IPS-NIHi7 (cell line): Measurements from ENCODE around the gene RABL2B.
A peak's percentile ranks its signal among the peaks of the same experiment; 100 is the strongest.

Source experiments
- DNase-seq: peaks from one replicate; pipeline ENCODE4 v3.0.0; 2012; ENCODE audit warnings: mixed read lengths; ENCODE audit errors: extremely low spot score

Gene RABL2B

DNA sequence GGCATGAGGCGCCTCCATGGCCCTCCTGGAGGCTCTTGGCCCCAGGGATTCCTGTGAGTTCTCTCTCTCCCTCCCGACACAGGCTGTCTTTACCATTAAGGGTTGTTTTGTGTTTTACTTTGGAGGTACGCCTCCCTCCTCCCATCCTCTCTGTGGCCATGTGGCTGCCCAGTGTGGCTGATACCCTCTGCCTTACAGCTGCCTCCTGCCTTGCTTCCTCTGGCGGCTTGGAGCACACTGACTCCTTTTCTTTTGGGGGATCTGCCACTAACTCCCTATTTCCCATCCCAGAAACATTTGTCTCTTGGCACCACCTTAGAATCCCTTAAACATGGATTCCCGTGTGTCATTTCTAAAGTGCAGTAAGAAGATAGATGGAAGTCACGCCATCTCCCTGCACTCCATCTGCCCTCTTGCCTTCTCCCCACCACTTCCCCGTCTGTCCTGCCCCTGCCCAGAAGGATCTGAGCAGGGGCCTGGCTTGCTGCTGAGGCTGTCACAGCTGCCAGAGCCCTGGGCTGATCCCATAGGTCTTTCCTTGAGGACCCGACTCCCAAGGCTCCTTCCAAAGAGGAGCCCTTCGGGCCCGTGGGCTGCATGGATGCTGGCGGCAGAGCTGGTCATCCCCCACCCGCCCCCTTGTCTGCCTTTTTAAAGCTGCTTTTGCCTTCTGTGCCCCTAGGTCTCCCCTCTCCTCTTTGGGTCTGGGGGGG lies 60.6 kb downstream of the RABL2B start:
- no peak for DNase-seq

DNA sequence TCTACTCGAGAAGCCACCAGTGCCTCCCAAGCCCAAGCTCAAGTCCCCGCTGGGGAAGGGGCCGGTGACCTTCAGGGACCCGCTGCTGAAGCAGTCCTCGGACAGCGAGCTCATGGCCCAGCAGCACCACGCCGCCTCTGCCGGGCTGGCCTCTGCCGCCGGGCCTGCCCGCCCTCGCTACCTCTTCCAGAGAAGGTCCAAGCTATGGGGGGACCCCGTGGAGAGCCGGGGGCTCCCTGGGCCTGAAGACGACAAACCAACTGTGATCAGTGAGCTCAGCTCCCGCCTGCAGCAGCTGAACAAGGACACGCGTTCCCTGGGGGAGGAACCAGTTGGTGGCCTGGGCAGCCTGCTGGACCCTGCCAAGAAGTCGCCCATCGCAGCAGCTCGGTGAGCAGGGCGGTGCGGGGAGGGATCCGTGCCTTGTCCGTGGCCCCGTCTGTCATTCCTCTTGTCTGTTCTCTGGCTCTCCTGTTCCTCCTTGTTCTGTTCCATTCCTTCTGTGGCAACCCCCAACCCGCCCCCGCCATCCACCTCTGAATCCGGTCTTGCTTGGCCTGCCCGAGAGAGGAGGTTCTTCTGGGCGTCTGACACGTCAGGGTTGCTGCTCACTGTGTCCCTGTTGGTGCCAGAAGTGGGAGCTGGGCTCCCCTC lies 61.3 kb downstream of the RABL2B start:
- DNase-seq: no peak

DNA sequence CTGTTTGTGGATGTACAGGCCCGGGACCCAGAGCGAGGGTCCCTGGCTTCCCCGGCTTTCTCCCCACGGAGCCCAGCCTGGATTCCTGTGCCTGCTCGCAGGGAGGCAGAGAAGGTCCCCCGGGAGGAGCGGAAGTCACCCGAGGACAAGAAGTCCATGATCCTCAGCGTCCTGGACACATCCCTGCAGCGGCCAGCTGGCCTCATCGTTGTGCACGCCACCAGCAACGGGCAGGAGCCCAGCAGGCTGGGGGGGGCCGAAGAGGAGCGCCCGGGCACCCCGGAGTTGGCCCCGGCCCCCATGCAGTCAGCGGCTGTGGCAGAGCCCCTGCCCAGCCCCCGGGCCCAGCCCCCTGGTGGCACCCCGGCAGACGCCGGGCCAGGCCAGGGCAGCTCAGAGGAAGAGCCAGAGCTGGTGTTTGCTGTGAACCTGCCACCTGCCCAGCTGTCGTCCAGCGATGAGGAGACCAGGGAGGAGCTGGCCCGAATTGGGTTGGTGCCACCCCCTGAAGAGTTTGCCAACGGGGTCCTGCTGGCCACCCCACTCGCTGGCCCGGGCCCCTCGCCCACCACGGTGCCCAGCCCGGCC lies 62.1 kb downstream of the RABL2B start:
- no peak for DNase-seq

DNA sequence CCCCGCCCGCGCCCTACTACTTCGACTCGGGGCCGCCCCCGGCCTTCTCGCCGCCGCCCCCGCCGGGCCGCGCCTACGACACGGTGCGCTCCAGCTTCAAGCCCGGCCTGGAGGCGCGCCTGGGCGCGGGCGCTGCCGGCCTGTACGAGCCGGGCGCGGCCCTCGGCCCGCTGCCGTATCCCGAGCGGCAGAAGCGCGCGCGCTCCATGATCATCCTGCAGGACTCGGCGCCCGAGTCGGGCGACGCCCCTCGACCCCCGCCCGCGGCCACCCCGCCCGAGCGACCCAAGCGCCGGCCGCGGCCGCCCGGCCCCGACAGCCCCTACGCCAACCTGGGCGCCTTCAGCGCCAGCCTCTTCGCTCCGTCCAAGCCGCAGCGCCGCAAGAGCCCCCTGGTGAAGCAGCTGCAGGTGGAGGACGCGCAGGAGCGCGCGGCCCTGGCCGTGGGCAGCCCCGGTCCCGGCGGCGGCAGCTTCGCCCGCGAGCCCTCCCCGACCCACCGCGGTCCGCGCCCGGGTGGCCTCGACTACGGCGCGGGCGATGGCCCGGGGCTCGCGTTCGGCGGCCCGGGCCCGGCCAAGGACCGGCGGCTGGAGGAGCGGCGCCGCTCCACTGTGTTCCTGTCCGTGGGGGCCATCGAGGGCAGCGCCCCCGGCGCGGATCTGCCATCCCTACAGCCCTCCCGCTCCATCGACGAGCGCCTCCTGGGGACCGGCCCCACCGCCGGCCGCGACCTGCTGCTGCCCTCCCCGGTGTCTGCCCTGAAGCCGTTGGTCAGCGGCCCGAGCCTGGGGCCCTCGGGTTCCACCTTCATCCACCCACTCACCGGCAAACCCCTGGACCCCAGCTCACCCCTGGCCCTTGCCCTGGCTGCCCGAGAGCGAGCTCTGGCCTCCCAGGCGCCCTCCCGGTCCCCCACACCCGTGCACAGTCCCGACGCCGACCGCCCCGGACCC lies 62.9 kb downstream of the RABL2B start:
- peak; percentile 53 for DNase-seq

DNA sequence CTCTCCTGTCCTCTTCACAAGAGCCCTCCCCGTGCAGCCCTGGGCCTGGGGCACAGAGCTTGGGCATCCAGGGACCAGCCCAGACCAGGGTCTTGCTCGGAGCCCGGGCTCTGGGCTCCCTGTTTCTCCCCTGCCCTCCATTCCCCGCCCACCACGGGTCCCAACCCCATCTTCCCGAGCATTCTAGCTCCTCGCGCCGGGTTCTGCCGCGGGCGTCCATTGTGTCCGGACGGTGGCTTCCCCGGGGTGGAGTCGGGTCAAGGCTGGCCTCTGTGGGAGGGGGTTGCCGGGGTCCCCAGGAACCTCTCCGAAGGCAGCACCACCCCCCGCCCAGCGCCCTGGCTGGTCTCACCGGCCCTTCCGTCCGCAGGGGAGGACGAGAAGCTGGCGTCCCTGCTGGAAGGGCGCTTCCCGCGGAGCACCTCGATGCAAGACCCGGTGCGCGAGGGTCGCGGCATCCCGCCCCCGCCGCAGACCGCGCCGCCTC lies 63.6 kb downstream of the RABL2B start:
- DNase-seq: peak; percentile 37

DNA sequence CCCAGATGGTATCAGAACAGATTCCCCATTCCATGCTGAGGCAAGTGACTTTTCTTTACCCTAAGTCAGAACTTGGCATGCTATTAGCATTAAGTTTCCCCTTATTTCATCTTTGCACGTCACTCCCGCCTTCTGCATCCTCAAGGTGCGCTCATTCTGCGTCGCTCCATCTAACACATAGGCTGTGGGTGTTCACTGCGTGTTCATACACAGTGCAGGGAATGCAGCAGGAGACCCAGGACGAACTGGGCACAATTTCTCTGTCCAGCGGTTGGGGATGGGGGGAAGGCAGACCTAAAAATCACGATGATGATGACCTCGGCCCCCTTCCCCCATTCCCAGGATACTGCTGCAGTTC lies 65.1 kb downstream of the RABL2B start:
- no peak for DNase-seq

- no peak for DNase-seq
Observed at GRCh38 chr22:50717709-50718351, 65.6 kb downstream of the RABL2B start.
